ENCODE measurements around the gene SLC5A10.

The SLC5A10 gene

DNA sequence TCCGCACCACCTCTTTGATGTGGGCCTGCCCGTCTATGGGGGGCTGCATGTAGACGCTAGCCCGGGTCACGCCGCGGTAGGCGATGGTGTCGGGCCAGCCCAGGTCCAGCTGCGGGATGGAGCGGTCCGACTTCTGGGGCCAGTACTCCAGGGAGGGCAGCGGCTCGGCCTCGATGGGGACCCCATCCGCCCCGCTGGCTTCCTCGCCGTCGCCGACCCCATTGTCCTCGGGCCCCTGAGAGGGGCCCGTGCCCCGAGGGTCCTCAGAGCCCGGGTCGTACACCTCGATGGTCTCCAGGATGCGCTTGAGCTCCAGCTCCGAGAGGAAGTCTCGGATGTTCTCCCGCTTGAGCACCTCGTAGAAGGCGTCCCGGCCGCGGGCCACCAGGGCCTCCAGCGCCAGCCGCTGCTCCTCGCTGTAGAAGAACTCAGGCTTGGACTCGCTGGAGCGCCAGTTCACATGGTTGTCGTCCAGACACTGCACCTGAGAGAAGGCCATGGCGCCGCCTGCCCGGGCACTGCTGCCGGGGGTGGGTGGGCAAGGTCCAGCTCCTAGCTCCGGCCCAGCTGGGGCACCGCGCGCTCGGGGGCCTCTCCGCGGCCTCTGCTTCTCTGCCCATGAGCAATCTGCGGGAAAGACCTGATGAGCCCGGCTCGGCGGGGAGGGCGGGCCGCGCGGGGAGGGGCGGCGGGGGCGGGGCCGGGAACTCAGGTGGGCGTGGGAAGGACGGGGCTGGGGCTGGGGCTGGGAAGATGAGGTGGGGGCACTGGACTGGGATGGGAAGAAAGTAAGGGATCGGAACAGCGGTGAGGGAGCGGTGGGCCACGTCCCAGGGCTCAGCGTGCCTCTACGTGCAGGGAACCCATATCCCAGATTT is 51.8 kb downstream of the SLC5A10 start:
- DNase-seq (ENCODE audit: low spot score): no peak

DNA sequence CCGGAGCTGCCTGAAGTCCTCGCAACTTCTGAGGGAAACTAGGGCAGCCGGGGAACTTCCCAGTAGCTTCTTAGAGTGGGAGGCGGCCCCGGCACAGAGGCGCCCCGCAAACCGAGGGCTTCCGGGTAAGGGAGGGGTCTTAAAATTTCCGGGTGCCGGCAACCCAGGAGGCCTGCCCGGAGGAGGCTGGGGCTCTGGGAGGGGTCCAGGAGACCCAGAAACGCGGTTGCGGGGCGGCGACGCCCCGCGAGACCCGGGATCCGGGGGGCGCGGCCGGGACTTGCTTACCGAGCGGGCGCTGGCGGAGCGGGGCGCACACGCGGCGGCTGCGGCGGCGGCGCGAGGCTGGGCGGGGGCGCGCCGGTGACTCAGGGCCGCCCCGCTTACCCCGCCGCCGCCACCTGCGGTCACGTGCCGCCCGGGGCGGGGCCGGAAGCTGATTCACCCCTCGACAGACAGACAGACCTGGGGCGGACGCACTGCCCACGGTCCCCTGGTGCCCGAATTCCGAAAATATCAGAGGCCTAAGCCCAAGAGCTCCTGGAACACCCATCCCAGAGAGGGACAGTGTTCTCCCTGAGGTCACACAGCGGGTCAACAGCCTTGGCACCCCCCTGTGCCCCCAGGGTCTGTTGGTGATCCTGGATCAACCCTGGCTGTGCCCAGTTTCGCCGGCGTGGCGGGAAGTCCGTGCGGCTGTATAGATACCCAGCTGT is 52.6 kb downstream of the SLC5A10 start, which contains the start of gene FAM83G:
FAM83G (minus strand) TSS at position 344 of the 716 bp plus-strand sequence. CDS start 723 bp downstream, outside the sequence.
- no peak for DNase-seq (ENCODE audit: low spot score)

DNA sequence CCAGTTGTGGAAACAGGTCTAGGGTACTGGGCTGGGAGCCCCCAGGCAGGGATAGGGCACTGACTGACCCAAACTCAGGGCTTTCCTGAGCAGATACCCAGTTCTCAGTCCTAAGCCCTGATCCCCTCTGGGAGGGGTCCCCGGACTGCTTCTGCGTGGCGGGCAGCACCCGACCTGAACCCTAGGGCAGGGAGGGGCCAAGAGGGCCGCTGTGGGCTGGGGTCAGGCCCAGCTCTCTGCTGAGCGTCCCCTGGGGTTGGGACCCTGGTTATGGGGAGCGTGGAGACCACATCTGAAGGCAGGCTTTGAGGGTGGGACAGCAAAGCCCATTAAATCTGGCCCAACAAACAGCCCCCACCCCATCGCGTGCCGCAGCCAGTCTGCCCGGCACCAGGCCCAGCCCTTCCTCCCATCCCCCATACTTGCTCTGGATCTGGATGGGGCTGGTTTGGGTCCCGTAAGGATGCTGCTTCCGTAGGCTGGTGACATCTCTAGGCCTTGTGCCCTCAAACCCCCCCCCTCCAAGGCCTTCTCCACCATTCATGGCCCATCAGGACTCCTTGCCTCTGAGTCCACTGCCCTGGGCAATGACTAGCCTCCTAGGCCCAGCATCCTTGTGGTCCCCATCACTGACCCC is 53.3 kb downstream of the SLC5A10 start:
- no peak for DNase-seq (ENCODE audit: low spot score)

DNA sequence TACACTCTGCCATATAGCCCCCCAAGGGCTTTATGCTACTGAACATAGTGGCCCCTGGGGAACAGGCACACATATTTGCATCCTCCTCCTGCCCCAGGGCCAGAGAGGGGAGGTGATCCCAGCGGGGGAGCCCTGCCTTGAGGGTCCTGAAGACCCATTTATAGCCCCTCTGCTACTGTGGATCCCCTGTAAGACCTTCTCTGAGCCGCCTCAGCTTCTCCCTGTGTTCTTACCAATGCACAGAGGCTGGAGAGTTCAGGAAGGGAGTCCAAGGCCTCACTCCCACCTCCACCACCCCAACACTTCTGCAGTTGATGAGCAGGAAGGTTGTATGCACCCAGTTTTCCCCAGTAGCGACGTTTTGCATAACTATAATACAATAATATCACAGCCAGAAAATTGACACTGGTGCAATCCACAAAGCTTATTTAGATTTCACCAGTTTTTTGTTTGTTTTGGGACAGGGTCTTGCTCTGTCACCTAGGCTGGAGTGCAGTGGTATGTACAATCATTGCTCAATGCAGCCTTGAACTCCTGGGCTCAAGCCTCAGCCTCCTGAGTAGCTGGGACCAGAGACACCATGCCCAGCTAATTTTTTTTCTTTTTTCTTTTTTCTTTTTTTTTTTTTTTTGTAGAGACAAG is 53.9 kb downstream of the SLC5A10 start:
- DNase-seq (ENCODE audit: low spot score): no peak

DNA sequence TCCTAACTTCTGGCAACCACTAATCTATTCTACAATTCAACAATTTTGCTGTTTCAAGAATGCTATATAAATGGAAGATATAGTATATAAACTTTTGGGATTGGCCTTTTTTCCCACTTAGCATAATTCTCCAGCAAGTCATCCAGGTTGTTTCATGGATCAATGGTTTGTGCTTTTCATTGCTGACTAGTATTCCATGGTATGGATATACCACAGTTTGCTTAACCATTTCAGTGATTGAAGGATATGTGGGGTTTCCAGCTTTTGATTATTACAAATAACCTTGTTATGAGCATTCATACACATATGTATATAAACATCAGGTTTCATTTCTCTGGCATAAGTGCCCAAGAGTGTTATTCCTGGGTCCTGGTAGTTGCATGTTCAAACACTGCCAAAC is 54.7 kb downstream of the SLC5A10 start:
- DNase-seq (ENCODE audit: low spot score): no peak

DNA sequence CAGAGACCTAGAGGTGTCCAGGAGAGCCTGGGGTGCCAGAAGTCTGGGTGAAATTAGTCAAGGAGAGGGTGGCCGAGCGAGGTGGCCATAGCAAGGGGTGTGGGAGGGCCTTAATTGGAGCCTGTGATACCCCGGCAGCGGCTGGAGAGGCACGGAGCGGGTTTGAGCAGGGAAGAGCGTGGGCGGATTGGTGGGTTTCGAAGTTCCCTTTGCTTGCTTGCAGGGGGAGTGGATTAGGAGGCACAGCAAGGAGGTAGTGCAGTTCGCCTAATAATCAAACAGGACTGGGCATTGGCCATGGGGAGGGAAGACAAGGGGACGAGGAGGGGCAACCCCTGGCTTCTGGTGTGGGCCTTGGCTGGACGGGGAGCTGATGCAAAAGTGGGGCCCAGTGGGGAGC is 58.0 kb downstream of the SLC5A10 start:
- DNase-seq (ENCODE audit: low spot score): no peak

DNA sequence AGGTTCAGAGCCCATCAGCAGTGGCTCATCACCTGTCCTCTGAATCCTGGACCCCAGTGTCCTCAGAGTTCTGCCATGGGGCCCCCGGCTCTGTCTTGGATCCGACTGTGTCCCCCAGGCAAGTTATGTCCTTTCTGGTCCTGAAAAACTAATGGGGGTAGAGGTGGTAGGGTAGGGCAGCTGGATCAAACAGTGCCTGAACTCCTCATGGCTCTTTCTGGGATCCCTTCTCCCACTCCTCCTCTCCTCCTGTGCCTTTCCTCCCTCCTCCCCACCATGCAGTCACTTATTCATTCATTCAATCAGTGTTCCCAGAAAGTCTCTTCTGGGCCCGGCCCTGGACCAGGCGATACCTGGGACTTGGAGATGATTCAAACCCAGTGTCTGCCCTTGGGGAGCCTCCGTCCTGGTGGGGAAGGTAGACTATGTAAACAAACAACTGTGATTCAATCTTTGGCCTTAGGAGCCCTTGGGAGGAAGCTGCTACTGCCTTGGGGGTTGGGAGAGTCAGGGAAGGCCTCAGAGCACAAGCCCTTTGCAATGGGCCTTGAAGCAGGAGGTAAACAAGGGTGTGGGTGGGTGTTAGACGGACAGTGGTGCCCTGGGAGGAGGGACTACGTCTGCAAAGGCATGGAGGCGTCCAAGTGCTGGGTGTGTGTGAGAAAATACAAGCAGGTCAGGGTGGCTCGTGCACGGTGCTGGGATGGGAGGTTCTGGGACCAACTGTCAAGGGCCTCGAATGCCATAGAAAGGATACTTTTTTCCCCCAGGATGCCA is 59.0 kb downstream of the SLC5A10 start:
- no peak for DNase-seq (ENCODE audit: low spot score)

DNA sequence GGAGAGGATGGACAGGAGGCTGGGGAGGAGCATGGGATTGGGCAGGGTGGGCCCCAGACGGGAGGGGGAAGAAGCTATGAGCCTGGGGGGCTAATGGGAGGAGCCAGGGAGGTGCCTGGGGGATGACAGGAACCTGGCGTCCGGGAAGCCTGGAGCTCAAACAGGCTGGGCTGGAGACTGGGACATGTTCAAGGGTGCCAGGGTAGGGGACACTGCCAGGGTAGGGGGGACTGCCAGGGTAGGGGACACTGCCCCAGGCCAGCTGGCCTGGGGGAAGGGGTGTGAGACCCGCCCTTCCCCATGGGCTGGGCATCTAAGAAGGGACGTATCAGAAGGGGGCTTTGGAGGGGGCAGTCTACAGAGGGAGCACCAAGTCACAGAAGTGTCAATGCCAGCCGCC is 59.6 kb downstream of the SLC5A10 start:
- DNase-seq (ENCODE audit: low spot score): no peak

DNA sequence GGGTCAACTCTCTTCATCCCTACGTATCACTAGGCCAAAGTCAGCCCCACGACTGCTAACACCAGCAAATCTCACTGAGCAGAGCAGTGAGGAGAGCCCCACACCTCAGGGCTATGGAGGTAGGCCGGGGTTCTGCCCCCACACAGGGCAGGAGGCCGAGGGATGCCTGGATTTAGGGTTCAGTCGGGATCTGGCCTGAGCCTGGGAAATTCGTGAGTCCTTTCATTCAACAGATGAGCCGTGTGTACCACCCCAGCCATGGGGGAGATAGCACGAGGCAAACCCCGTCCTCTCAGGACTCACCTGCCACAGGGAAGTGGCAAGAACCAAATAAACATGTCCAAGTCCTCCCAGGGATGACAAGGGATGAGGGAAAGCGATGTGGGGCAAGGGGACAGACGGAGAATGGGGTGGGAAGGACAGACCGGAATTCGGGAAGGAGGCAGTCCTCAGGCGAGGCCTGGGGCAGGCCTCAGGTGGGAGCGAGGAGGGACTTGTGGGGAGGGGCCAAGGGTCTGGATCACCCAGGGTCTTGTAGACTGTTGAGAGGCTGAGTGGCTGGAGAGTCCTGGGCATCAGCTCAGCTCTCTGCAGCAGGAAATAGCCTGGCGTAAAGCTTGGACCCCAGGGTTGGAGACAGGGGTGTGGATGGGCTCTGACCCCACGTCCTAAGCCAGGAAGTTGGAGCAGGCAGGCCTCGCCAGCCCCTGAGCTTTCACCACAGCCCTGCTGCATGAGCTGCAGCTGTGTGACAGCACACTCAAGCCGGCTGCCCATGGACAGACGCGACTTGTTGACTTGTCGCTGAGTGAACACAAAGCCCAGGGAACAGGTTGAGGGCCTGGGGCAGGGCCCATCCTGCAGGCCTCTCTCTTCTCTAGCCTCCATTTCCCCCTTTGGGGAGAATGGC is 60.5 kb downstream of the SLC5A10 start:
- DNase-seq (ENCODE audit: low spot score): no peak

DNA sequence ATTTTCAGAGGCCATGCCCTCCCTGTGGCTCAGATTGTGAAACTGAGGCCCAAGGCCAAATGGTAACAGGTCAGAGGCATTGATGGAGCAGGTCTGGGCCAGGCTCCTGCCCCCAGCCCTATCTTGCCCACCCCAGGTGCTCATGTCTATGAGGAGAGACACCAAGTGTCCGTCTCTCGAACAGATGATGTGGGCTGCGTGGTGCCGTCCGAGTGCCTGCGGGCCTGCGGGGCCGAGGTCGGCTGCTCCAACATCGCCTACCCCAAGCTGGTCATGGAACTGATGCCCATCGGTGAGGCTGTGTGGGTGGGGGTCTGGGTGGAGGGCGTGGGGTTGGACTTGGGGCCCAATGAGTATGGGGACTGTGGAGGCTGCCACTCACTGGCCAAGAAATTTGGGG is 61.3 kb downstream of the SLC5A10 start:
- no peak for DNase-seq (ENCODE audit: low spot score)

DNA sequence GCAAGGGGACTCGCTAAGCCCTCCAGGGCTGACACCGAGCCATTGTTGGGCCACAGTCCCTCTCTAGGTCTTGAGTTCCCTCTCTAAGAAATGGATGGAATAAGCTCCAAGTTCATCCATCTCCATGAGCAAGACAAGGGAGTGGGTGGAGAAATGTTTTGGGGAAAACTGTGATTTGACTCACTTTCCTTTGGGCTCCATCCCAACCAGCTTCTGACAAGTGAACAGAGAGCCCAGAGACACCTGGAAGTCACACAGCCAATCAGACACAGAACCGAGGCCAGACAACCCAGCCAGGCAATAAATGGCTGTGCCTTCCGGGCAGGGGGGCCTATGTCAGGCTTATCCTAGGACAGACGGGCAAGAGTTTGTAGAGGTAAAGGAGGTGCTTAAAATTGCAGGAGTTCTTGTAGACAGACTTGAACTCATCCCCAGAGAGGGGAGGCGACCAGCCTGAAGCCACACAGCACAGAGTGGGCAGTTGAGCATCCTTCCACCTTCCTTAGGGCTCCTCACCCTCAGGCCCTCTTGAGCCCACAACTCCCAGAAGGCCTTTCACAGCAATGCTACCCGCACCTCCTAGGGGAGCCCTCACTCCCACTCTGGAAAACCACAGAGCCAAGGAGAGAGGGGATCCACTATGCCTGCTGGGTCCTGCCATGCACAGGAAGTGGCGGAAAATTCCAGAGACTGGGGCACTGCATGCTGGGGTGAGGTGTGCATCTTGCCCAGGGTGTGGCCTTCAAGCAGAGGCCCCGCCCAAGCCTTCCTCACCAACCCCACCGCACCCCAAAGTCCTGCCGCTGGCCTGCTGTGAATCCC is 62.1 kb downstream of the SLC5A10 start:
- no peak for DNase-seq (ENCODE audit: low spot score)

DNA sequence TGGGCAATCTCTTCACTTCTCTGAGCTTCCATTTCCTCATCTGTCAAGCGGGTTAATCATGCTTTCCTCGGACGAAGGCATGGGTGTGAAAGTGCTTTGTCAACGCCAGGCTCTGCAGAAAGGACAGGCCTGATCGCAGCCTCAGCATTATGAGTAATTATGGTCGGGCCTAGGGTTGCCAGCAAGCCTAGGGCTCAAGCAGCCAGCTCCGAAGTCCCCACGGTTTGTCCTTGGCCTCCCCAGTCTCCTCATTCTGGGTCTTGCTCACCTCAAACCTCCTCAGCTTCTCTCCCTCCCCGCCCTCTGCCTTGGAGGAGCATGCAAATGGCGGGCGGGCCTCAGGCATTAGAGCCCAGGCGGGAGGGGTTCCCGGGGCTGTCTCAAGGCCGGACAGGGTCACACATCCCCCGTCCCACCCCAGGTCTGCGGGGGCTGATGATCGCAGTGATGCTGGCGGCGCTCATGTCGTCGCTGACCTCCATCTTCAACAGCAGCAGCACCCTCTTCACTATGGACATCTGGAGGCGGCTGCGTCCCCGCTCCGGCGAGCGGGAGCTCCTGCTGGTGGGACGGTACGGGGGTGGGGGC is 62.8 kb downstream of the SLC5A10 start:
- no peak for DNase-seq (ENCODE audit: low spot score)

DNA sequence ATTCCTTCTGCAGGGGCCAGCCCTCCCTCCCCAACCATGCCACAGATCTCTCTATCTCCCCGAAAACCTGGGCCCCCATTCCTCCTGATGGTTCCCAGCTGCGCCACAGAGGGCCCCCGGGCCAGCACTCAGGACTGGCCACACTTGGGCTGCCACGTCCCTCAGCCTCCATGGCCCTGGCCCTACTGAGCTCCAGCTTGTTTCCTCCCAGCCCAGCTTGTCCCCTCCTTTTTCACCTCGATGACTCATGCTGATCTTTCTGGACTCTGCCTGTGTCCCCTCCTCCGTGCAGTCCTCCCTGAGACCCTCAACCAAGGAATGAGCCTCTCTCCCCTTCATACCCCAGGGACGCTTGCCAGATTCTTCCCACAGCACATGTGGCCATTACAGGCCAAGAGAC is 63.5 kb downstream of the SLC5A10 start:
- DNase-seq (ENCODE audit: low spot score): no peak

DNA sequence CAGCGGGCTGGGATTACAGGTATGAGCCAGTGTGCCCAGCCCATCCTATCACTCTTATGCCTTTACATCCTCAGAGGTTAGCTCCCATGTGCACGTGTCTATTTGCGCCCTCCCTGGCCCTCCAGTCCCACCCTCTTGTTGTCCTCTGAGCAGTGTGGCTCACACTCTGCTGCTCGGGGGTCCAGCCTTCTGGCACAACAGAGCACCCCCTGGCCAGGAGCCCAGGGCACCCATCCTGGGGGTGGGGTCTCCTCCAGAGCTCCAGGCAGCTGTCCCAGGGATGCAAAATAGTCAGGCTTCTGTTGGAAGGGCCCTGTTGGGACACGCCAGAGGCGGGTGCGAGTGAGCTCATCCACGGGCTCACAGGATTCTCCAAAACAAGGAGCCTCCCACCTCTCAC is 64.3 kb downstream of the SLC5A10 start:
- DNase-seq (ENCODE audit: low spot score): no peak

DNA sequence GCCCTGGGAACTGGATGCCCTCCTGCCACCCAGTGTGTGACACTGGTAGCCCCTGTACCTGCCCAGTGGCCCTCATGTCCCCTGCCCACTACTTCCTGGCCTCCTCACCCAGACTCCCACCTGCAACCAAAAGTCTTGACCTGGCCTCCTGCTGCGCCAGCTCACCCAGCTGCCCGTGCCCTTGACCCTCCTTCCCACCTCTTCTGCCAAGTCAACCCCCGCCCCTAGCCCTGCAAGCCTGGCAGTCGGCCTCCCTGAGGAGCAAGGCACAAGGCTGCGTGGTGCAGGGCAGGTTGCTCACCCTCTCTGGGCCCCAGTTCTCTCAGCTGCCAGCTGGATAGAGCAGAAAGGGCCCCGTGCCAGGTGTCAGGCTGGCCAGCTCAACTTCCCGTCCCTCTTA is 64.9 kb downstream of the SLC5A10 start:
- DNase-seq (ENCODE audit: low spot score): no peak

DNA sequence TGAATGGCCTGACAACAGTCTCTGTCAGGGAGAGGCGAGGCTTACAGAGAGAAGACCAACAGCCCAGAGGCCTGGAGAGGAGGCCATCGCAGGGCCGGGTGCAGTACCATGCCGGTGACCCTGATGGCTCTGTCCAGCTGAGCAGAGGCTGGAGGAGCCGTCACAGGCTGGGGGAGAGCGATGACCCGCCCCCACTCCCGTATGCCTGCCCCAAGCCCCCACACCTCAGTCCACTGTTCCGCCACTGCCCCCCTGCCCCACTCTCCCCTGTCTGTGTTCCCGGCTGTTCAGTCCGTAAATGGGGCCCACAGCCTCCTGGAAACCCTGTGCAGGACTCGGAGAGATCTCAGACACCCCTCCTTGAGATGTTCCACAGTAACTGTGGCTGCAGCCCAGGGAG is 65.4 kb downstream of the SLC5A10 start:
- no peak for DNase-seq (ENCODE audit: low spot score)

DNA sequence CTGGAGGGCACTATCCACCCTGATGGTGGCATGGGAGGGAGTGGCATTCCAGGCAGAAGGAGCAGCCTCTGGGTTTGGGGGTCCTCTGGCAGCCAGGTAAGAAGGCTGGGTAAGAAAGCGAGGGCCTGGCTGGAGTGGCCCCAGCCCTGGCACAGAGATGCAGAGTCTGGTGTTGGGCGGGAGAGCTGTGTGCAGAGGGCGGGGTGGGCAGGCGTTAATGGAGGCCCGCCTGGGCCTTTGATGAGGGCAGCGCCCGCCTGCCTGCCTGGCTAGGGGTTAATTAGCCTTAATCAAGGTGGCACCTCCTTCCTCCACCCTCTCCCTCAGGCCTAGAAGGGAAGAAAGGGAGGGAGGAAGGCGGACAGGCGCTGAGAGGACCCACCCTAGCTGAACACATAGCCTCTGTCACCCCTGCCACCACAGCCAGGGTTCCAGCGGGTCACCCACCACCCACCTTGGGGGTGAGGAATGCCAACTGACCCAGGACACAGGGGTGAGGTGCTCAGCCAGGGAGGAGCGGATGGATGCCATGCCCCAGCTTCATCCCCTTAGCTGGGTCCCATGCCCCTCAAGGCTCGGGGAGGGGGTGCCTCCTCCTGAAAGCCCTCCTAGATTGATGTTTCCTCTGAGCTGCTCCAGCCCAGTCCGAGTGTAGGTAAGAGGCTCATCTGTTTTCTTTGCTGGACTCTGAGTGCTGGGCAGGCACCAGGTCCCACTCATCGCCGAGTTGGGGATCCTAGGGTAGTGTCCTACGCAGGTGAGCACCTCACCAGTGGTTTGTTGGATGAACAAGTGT is 66.0 kb downstream of the SLC5A10 start:
- no peak for DNase-seq (ENCODE audit: low spot score)

DNA sequence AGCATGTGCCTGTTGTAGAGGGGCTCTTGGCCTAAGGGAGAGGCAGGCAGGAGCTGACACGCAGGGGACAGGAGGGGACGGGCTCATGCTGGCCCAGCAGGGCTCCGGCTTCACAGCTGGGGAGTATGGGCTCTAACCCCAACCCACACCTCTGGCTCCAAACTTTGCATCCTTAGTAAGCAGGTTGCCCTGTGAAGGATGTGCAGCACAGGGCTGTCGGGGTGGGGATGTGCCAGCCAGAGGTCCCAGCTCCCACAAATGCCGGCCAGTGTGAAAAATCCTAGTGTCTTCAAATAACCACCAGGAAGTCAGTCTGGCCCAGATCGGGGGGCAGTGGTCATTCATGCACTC is 66.6 kb downstream of the SLC5A10 start:
- DNase-seq (ENCODE audit: low spot score): no peak

All from left forelimb (tissue), 1 donor.